B cell (primary cell): ENCODE data around the gene OPA1. TPM values are rescaled to one million over a fixed set of nuclear protein-coding genes. Genes with fewer than 3 reads are reported as not detected.
"Not testable (repeated sequence)": the region's sequence is repeated elsewhere in the genome, so short reads cannot be mapped to it uniquely, and the experiment has no call there.

Experiments used
- ATAC-seq: fragments of 200-7000 bp; cut with Tn5 transposase; one replicate; pipeline ENCODE4 v1.10.0; 2021; ENCODE audit warnings: low read depth, mild to moderate bottlenecking, moderate number of reproducible peaks, moderate library complexity
- CTCF ChIA-PET: fragments of 350-600 bp; sonication (Branson Sonifier 250); formaldehyde crosslinking; loops from one replicate; lab custom pipeline; 2021; ENCODE audit warnings: antibody characterized with exemption, inconsistent platforms; lab: Charles Lee
- POLR2A ChIA-PET: fragments of 350-600 bp; sonication (Branson Sonifier 250); formaldehyde crosslinking; loops from one replicate; lab custom pipeline; 2021; ENCODE audit warnings: antibody characterized with exemption; lab: Charles Lee
- DNase-seq: peaks from one replicate; pipeline ENCODE4 v3.0.0; 2013
- H2AFZ ChIP-seq: 2 replicates; pipeline ENCODE4 v1.6.1; 2012; ENCODE audit warnings: mild to moderate bottlenecking, low read depth, low read length; ENCODE audit not compliant: insufficient read depth, poor library complexity, severe bottlenecking
- H3K27ac ChIP-seq, 2 donors: 1 replicate in 1 of 2; 2 replicates in 1 of 2; pipeline ENCODE4 v1.5.1; 2012 to 2013; ENCODE audit warnings: low read length in 2 of 2, mild to moderate bottlenecking in 2 of 2, moderate library complexity in 1 of 2
- H3K27me3 ChIP-seq, 4 experiments: fragments of 200-600 bp in 1 of 4; sonication (generic) in 1 of 4; replicated peaks in 1 of 4; 1 replicate in 2 of 4; 2 replicates in 2 of 4; pipeline versions ENCODE4 v1.6.1 to v1.7.0; 2013 to 2016; ENCODE audit warnings: low read length in 3 of 4, mild to moderate bottlenecking in 2 of 4, mixed read lengths in 1 of 4, moderate library complexity in 1 of 4; ENCODE audit not compliant: insufficient read depth in 4 of 4, control insufficient read depth in 3 of 4; ENCODE audit errors: control extremely low read depth in 1 of 4
- H3K36me3 ChIP-seq, 2 experiments: replicated peaks in 1 of 2; 1 replicate in 1 of 2; 2 replicates in 1 of 2; pipeline versions ENCODE4 v1.6.1 to v1.7.1; 2013; ENCODE audit warnings: low read length in 1 of 2; ENCODE audit not compliant: insufficient read depth in 2 of 2, control insufficient read depth in 1 of 2; ENCODE audit errors: control extremely low read depth in 1 of 2, extremely low read depth in 1 of 2
- H3K4me1 ChIP-seq, 2 donors: fragments of 200-600 bp in 1 of 2; sonication (generic) in 1 of 2; 1 replicate in 1 of 2; 2 replicates in 1 of 2; pipeline versions ENCODE4 v1.5.1 to v1.6.1; 2013 to 2017; ENCODE audit warnings: low read length in 2 of 2; ENCODE audit not compliant: control insufficient read depth in 2 of 2, insufficient read depth in 2 of 2
- H3K4me2 ChIP-seq: replicated peaks from 2 replicates; pipeline ENCODE3; 2012; ENCODE audit warnings: mild to moderate bottlenecking, low read depth, low read length; ENCODE audit not compliant: poor library complexity, severe bottlenecking
- H3K4me3 ChIP-seq, 5 experiments: fragments of 200-600 bp in 1 of 5; sonication (generic) in 1 of 5; 1 replicate in 3 of 5; 2 replicates in 2 of 5; pipeline versions ENCODE4 v1.5.1 to v1.7.0; 2011 to 2016; ENCODE audit warnings: low read length in 4 of 5, mild to moderate bottlenecking in 4 of 5, low read depth in 2 of 5, control low read depth in 1 of 5, moderate library complexity in 1 of 5; ENCODE audit not compliant: insufficient read depth in 1 of 5; ENCODE audit errors: control extremely low read depth in 1 of 5, extremely low read depth in 1 of 5
- H3K79me2 ChIP-seq: fragments of 200-600 bp; sonication (generic); one replicate; pipeline ENCODE4 v1.6.0; 2016; ENCODE audit warnings: low read length; ENCODE audit not compliant: control insufficient read depth, insufficient read depth
- H3K9ac ChIP-seq: fragments of 200-600 bp; sonication (generic); 2 replicates; pipeline ENCODE4 v1.6.1; 2017; ENCODE audit warnings: mild to moderate bottlenecking, low read length, moderate library complexity
- H3K9me3 ChIP-seq, 3 donors: one replicate each; pipeline versions ENCODE4 v1.6.1 to v1.7.1; 2013; ENCODE audit warnings: low read length in 2 of 3; ENCODE audit not compliant: control insufficient read depth in 2 of 3, insufficient read depth in 1 of 3; ENCODE audit errors: control extremely low read depth in 1 of 3
- H4K20me1 ChIP-seq: 2 replicates; pipeline ENCODE4 v1.6.0; 2012; ENCODE audit warnings: mild to moderate bottlenecking, low read length; ENCODE audit not compliant: insufficient read depth, control insufficient read depth, poor library complexity, severe bottlenecking
- H3K27ac Mint-ChIP-seq: one replicate; pipeline ENCODE4 v1.8.0; 2021; ENCODE audit warnings: mixed read lengths
- H3K27me3 Mint-ChIP-seq: one replicate; pipeline ENCODE4 v1.8.0; 2021; ENCODE audit warnings: mixed read lengths
- H3K4me1 Mint-ChIP-seq: one replicate; pipeline ENCODE4 v1.8.0; 2021; ENCODE audit warnings: mixed read lengths
- H3K4me3 Mint-ChIP-seq: one replicate; pipeline ENCODE4 v1.8.0; 2021; ENCODE audit warnings: mixed read lengths
- H3K9me3 Mint-ChIP-seq: one replicate; pipeline ENCODE4 v1.8.0; 2022; ENCODE audit warnings: mixed read lengths; ENCODE audit not compliant: insufficient read depth
- EZH2 ChIP-seq: IDR thresholded peaks from 2 replicates; pipeline ENCODE4 v1.6.1; 2012; ENCODE audit warnings: borderline replicate concordance, low read depth, mild to moderate bottlenecking, moderate library complexity, low read length; ENCODE audit not compliant: insufficient read depth, poor library complexity, severe bottlenecking
- WGBS: methylation state at CpG from one replicate; pipeline ENCODE4 v1.1.5; 2013; ENCODE audit warnings: missing lambda C conversion rate; ENCODE audit not compliant: insufficient coverage; 5-methylcytosine and 5-hydroxymethylcytosine counted together
- intact Hi-C: fragments of 100-400 bp; cut with micrococcal nuclease; formaldehyde crosslinking; loops from one replicate; pipeline ENCODE4 v1.10.0; 2022
- polyA plus RNA-seq: library from polyadenylated mRNA; depleted of rRNA; stranded (reverse); fragments of >200 nt; gene quantifications from 2 replicates; pipeline ENCODE4 v1.2.3, GENCODE V29; 2012
- total RNA-seq, 2 donors: library from RNA; stranded (reverse); fragments of 120-200 nt in 1 of 2; gene quantifications; 1 replicate in 1 of 2; 2 replicates in 1 of 2; pipeline versions ENCODE4 v1.2.3 to v1.2.4, GENCODE V29; 2013 to 2022
- TF ChIP-seq, protein P1 (sequence below): fragments of 200-600 bp; IDR thresholded peaks from one replicate; pipeline ENCODE4 v1.8.0; 2022; ENCODE audit warnings: antibody characterized with exemption, mild to moderate bottlenecking

The OPA1 gene
- total and polyA plus RNA-seq, 2 donors (not counting 1 experiment from before 2014, with no cell fraction given) = 9.1 to 62.8 TPM

DNA sequence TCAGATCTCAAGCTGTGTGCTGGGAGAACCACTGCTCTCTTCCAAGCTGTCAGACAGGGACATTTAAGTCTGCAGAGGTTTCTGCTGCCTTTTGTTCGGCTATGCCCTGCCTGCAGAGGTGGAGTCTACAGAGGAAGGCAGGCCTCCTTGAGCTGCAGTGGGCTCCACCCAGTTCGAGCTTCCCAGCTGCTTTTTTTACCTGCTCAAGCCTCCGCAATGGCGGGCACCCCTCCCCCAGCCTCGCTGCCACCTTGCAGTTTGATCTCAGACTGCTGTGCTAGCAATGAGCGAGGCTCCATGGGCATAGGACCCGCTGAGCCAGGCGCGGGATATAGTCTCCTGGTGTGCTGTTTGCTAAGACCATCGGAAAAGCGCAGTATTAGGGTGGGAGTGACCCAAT, 17.5 kb downstream of the OPA1 start:
- H3K9me3 Mint-ChIP-seq, H3K4me2 ChIP-seq, H3K9me3 ChIP-seq, H3K27me3 ChIP-seq, H3K27ac Mint-ChIP-seq, H3K27me3 Mint-ChIP-seq, ATAC-seq, H2AFZ ChIP-seq, H3K27ac ChIP-seq, H3K4me3 ChIP-seq, H3K9ac ChIP-seq, POLR2A ChIA-PET, intact Hi-C loops, DNase-seq, H3K4me1 ChIP-seq, H3K4me3 Mint-ChIP-seq: not testable (repeated sequence)
- WGBS = 98% methylated on average over 7 of the region's 11 CpGs
- CTCF ChIA-PET = interaction anchor here (1.4 kb wide), 1 partner anchor 38 kb away, joined by 3 read pairs; no protein-coding TSS in a partner anchor
- peaks cover 14% of the 10 kb centered on the region for H4K20me1 ChIP-seq
- H3K79me2 ChIP-seq = peaks cover 27% of the 10 kb centered on the region
- peaks cover 1 to 11% of the 10 kb centered on the region in 2 experiments for H3K36me3 ChIP-seq
- peaks cover 50% of the 10 kb centered on the region for H3K4me1 Mint-ChIP-seq

DNA sequence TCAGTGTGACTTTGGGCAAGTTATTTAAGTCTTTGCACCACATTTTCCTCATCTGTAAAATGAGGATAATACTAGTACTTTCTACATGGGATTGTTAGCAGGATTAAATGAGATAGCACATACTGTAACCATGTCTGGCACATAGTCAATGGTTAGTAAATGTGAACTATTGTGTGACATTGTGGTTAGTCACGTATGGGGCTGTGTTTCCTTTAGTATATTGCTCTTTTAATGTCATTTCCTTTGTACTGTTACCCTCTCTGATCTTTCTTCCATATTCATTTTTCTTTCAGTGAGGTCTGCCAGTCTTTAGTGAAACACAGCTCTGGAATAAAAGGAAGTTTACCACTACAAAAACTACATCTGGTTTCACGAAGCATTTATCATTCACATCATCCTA, 21.4 kb downstream of the OPA1 start:
- Histone ChIP-seq H3K36me3 (peaks cover 1 to 39% of the 10 kb centered on the region in 2 experiments), H3K9me3 (peaks cover 0 to 2% (median 0%) of the 10 kb centered on the region in 3 donors), H3K4me2 (no peak overlapping the region), H3K4me1 (peaks cover 4 to 6% of the 10 kb centered on the region in 2 donors), H3K27ac (no peak overlapping the region), H4K20me1 (peaks cover 14% of the 10 kb centered on the region), H3K9ac (no peak overlapping the region), H3K27me3 (no peaks in the 10 kb centered on the region), H3K79me2 (peaks cover 20% of the 10 kb centered on the region), H3K4me3 (no peak overlapping the region), H2AFZ (no peak overlapping the region)
- ChIA-PET CTCF (no interaction called here), POLR2A (no interaction called here)
- no peak for ATAC-seq
- intact Hi-C loops = no loop called here
- Mint-ChIP-seq H3K4me1 (peaks cover 32% of the 10 kb centered on the region), H3K9me3 (no peaks in the 10 kb centered on the region), H3K27me3 (no peaks in the 10 kb centered on the region), H3K27ac (no peak overlapping the region), H3K4me3 (no peak overlapping the region)
- DNase-seq = no peak
- WGBS = 71% methylated on average over 1 of the region's 2 CpGs
- TF ChIP-seq EZH2 = no peak
- TF ChIP-seq, protein P1, sequence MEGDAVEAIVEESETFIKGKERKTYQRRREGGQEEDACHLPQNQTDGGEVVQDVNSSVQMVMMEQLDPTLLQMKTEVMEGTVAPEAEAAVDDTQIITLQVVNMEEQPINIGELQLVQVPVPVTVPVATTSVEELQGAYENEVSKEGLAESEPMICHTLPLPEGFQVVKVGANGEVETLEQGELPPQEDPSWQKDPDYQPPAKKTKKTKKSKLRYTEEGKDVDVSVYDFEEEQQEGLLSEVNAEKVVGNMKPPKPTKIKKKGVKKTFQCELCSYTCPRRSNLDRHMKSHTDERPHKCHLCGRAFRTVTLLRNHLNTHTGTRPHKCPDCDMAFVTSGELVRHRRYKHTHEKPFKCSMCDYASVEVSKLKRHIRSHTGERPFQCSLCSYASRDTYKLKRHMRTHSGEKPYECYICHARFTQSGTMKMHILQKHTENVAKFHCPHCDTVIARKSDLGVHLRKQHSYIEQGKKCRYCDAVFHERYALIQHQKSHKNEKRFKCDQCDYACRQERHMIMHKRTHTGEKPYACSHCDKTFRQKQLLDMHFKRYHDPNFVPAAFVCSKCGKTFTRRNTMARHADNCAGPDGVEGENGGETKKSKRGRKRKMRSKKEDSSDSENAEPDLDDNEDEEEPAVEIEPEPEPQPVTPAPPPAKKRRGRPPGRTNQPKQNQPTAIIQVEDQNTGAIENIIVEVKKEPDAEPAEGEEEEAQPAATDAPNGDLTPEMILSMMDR = no peak
